ENCODE measurements around the gene TALDO1. TPM values are rescaled to one million over a fixed set of nuclear protein-coding genes. Genes with fewer than 3 reads are reported as not detected.

TALDO1 gene
- total RNA-seq, 1 experiment from 2014 or later: 137 TPM

DNA sequence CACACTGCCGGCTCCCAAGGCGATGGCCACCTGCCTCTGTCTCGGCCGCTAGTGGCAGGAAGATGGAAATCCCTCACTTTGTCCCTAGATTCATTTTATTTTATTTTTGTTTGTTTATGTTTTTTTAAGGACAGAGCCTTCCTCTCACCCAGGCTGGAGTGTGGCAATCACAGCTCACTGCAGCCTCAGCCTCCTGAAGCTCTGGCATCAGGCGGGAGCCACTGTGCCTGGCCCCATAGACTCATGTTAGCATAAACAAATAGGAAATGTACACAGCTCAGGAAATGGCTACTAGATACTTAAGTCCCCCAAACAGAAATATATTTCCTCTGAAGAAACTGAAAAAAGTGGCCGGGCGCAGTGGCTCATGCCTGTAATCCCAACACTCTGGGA is 48.2 kb upstream of the TALDO1 start:
- Mint-ChIP-seq H3K4me3 (ENCODE audit: unreplicated experiment) (no peak overlapping the region), H3K4me1 (ENCODE audit: insufficient read depth, unreplicated experiment) (peaks cover 21% of the 10 kb centered on the region), H3K27ac (ENCODE audit: low read depth, unreplicated experiment) (no peak overlapping the region), H3K9me3 (ENCODE audit: unreplicated experiment) (no peaks in the 10 kb centered on the region), H3K27me3 (ENCODE audit: insufficient read depth, unreplicated experiment) (no peaks in the 10 kb centered on the region), H3K36me3 (ENCODE audit: insufficient read depth, unreplicated experiment) (peaks cover 42% of the 10 kb centered on the region)
- ChIA-PET CTCF (interaction anchor here (0.6 kb wide), 1 partner anchor 109 kb away, joined by 4 read pairs; no protein-coding TSS in a partner anchor), POLR2A (interaction anchor here (0.7 to 5.6 kb wide), 3 partner anchors 7 to 194 kb away, joined by 5 to 118 read pairs (median 64); partner anchors contain the start of genes EPS8L2 and TALDO1)
- DNase-seq (ENCODE audit: unreplicated experiment): no peak
- TF ChIP-seq, protein P1, sequence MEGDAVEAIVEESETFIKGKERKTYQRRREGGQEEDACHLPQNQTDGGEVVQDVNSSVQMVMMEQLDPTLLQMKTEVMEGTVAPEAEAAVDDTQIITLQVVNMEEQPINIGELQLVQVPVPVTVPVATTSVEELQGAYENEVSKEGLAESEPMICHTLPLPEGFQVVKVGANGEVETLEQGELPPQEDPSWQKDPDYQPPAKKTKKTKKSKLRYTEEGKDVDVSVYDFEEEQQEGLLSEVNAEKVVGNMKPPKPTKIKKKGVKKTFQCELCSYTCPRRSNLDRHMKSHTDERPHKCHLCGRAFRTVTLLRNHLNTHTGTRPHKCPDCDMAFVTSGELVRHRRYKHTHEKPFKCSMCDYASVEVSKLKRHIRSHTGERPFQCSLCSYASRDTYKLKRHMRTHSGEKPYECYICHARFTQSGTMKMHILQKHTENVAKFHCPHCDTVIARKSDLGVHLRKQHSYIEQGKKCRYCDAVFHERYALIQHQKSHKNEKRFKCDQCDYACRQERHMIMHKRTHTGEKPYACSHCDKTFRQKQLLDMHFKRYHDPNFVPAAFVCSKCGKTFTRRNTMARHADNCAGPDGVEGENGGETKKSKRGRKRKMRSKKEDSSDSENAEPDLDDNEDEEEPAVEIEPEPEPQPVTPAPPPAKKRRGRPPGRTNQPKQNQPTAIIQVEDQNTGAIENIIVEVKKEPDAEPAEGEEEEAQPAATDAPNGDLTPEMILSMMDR (IDR thresholded peaks at IDR 0.05; ENCODE audit: unreplicated experiment): no peak
- BruUV-seq (replicated peaks): no TSS peak
- intact Hi-C loops (cut with micrococcal nuclease): no loop called here

DNA sequence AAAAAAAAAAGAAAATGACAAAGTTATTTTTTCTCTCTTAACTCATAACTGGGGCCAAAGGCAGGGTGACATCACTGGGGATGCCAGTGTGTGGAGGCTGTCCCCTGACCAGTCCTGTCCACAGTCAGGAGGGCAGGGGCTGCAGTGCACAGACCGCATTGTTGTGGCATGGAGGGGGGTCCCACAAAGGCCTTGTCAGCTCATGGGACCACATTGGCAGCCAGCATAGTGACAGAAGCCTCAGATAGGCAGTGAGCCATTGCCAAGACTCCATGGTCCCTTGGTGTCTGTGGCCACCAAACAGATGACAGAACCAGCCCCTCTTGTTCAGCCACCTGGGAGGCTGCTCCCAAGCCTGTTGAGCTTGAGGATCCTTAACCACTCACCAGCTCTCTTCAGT is 47.5 kb upstream of the TALDO1 start:
- ChIA-PET POLR2A (interaction anchor here (1.2 kb wide), 1 partner anchor 28 kb away, joined by 3 read pairs; no protein-coding TSS in a partner anchor), CTCF (interaction anchor here (0.6 kb wide), 1 partner anchor 1589 kb away, joined by 6 read pairs; no protein-coding TSS in a partner anchor)
- Mint-ChIP-seq H3K27me3 (ENCODE audit: insufficient read depth, unreplicated experiment) (no peaks in the 10 kb centered on the region), H3K9me3 (ENCODE audit: unreplicated experiment) (no peaks in the 10 kb centered on the region), H3K27ac (ENCODE audit: low read depth, unreplicated experiment) (no peak overlapping the region), H3K4me1 (ENCODE audit: insufficient read depth, unreplicated experiment) (peaks cover 21% of the 10 kb centered on the region), H3K4me3 (ENCODE audit: unreplicated experiment) (no peak overlapping the region), H3K36me3 (ENCODE audit: insufficient read depth, unreplicated experiment) (peaks cover 45% of the 10 kb centered on the region)
- TF ChIP-seq, protein P1 (IDR thresholded peaks at IDR 0.05; ENCODE audit: unreplicated experiment): no peak
- no peak for DNase-seq (ENCODE audit: unreplicated experiment)
- BruUV-seq (replicated peaks): no TSS peak
- intact Hi-C loops (cut with micrococcal nuclease): no loop called here

DNA sequence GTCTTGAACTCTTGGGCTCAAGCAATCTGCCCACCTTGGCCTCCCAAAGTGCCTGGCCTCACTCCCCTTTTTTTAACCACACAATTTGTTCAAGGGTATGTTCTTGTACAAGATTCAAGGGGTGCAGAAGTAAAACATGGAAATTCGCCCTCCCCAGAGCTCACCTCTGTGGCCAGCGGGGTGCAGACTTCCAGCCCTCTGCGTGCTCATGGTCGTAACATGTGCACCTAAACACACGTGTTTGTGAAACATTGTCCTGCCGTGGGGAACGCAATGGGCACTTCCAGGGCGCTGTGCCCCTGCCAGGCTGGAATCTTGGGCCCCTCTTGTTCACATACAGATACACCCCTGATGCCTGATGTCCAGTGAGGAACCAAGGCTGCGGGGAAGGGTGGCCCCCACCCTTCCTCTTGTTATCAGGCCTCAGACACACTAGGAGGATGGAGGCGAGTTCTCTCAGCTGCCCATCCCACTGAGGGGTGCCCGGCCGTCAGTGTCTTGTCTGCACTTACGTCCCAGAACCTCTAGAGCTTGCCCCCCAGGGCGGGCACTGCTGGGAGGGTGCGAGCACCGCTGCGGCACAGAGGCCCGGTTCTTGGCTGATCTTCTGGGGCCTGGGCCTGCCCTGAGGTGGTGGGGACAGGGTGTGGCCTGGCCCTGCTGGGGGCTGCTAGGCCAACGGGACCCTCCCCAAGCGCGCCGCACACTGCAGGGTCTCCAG is 45.4 kb upstream of the TALDO1 start:
- Mint-ChIP-seq H3K36me3 (ENCODE audit: insufficient read depth, unreplicated experiment) (peaks cover 36% of the 10 kb centered on the region), H3K4me3 (ENCODE audit: unreplicated experiment) (no peak overlapping the region), H3K27me3 (ENCODE audit: insufficient read depth, unreplicated experiment) (no peaks in the 10 kb centered on the region), H3K4me1 (ENCODE audit: insufficient read depth, unreplicated experiment) (peaks cover 25% of the 10 kb centered on the region), H3K27ac (ENCODE audit: low read depth, unreplicated experiment) (no peak overlapping the region), H3K9me3 (ENCODE audit: unreplicated experiment) (no peaks in the 10 kb centered on the region)
- TF ChIP-seq, protein P1 (IDR thresholded peaks at IDR 0.05; ENCODE audit: unreplicated experiment): no peak
- POLR2A ChIA-PET: interaction anchor here (0.6 to 5.4 kb wide), 5 partner anchors 14 to 135 kb away, joined by 3 to 57 read pairs (median 3); no protein-coding TSS in a partner anchor
- no peak for DNase-seq (ENCODE audit: unreplicated experiment)
- CTCF ChIA-PET: interaction anchor here (1.5 to 1.9 kb wide), 2 partner anchors 22 to 24 kb away, joined by 5 read pairs; no protein-coding TSS in a partner anchor
- no TSS peak for BruUV-seq (replicated peaks)
- intact Hi-C loops (cut with micrococcal nuclease): no loop called here

Measured in MCF 10A (cell line).